LNCaP clone FGC (cell line): Measurements from ENCODE around the gene CRISPLD2.

Experiments used
- DNase-seq: peaks from one replicate; pipeline ENCODE4 v3.0.0-alpha.2; 2011; ENCODE audit warnings: low read depth
- H3K4me3 ChIP-seq: 2 replicates; pipeline ENCODE4 v1.5.1; 2011; ENCODE audit warnings: mild to moderate bottlenecking, low read depth, low read length, control low read depth
- TF ChIP-seq, protein P1 (sequence below): IDR thresholded peaks from 2 replicates; pipeline ENCODE4 v1.5.1; 2012; ENCODE audit warnings: mild to moderate bottlenecking; ENCODE audit not compliant: control insufficient read depth, insufficient read depth; ENCODE audit errors: extremely low read depth

The CRISPLD2 gene

DNA sequence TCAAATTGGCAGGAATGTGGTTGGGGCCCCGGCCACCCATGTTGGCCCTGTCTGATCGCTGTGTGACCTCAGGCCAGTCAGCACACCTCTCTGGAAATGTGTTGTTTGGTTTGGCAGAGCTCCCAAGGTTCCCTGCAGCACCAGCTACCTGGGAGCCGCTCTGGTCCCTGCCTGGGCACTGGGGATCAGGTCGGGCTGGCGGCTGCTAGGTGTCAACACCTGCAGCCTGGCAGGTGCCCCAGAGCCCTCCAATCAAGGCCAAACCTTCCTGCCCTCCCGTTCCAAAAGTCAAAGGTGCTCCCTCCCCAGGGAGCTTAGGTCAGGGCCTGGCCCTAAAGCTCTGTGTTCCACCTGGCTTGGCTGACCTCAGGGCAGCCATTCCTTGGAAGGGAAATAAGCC is 135.6 kb downstream of the CRISPLD2 start:
- TF ChIP-seq, protein P1, sequence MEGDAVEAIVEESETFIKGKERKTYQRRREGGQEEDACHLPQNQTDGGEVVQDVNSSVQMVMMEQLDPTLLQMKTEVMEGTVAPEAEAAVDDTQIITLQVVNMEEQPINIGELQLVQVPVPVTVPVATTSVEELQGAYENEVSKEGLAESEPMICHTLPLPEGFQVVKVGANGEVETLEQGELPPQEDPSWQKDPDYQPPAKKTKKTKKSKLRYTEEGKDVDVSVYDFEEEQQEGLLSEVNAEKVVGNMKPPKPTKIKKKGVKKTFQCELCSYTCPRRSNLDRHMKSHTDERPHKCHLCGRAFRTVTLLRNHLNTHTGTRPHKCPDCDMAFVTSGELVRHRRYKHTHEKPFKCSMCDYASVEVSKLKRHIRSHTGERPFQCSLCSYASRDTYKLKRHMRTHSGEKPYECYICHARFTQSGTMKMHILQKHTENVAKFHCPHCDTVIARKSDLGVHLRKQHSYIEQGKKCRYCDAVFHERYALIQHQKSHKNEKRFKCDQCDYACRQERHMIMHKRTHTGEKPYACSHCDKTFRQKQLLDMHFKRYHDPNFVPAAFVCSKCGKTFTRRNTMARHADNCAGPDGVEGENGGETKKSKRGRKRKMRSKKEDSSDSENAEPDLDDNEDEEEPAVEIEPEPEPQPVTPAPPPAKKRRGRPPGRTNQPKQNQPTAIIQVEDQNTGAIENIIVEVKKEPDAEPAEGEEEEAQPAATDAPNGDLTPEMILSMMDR, result no peak
- H3K4me3 ChIP-seq, result no peak overlapping the region
- DNase-seq, result peak; percentile 26

DNA sequence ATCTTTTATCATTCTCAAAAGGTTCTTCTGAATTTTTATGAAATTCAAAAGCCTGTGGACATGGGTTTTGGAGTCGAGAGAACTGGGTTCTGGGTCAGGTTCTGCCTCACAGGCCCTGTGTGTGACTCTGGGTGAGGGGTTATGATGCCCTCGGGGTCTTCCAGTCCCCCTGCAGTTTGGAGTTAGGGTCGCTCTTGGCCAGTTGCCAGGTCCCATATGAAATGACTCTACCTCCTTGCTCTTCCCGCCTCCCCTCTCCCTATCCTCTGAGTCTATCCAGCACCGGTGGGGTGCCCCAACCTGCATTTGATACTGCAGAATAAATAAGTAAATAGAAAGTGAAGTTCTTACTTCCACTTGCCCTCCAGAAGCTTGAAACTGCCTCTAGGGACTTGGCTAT is 137.4 kb downstream of the CRISPLD2 start:
- DNase-seq, result no peak
- TF ChIP-seq, protein P1, result no peak
- no peak overlapping the region for H3K4me3 ChIP-seq

DNA sequence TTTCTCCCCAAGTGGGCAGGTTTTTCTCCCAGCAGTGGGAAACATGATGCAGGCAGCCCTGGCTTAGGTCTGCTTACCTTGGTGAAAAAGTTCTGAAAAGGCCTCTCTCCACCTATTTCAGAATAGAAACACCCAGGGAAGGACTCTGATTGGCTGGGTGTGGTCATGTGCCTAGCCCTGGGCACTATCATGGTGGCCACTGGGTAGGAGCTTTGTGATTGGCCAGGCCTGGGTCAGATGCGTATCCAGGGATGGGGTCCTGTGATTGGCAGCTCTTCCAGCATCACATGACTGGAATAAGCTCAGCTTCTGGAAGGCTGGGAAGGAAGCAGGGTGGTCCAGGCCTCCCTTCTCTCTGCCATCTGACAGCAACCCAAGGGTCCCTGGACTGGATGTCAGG is 138.0 kb downstream of the CRISPLD2 start:
- TF ChIP-seq, protein P1, result no peak
- no peak for DNase-seq
- no peak overlapping the region for H3K4me3 ChIP-seq
